IMR-90 (cell line): ENCODE results near the gene SARM1. TPM values are rescaled to one million over a fixed set of nuclear protein-coding genes. Genes with fewer than 3 reads are reported as not detected.

Experiments
- ATAC-seq: fragments of 200-7000 bp; cut with Tn5 transposase; 2 replicates; pipeline ENCODE4 v1.9.1; 2020; ENCODE audit warnings: low read depth, mild to moderate bottlenecking, moderate library complexity
- BruUV-seq: library from RNA; stranded (reverse); fragments of 400-500 nt; replicated peaks from 2 replicates; lab custom pipeline; 2021; lab: Mats Ljungman, UMichigan
- CTCF ChIA-PET: fragments of 300-600 bp; formaldehyde crosslinking; extraction: SDS; loops from one replicate; lab custom pipeline; 2021; ENCODE audit warnings: antibody characterized with exemption; lab: Yijun Ruan, JAX
- POLR2A ChIA-PET: fragments of 300-600 bp; sonication (Branson Sonifier 250); formaldehyde crosslinking; loops from one replicate; lab custom pipeline; 2022; ENCODE audit warnings: antibody characterized with exemption; ENCODE audit not compliant: unreplicated experiment; lab: Charles Lee
- DNase-seq: peaks from one replicate; pipeline ENCODE4 v3.0.0; 2013
- H2AFZ ChIP-seq: replicated peaks from 2 replicates; pipeline ENCODE3; 2013; ENCODE audit warnings: low read length, mild to moderate bottlenecking; ENCODE audit not compliant: poor library complexity
- H2AK5ac ChIP-seq: 2 replicates; pipeline ENCODE4 v1.6.1; 2013; ENCODE audit warnings: low read depth, low read length, inconsistent platforms
- H2AK9ac ChIP-seq: replicated peaks from 2 replicates; pipeline ENCODE3; 2013; ENCODE audit warnings: mild to moderate bottlenecking, low read depth, low read length, moderate library complexity; ENCODE audit not compliant: poor library complexity
- H2BK120ac ChIP-seq: 2 replicates; pipeline ENCODE4 v1.6.1; 2013; ENCODE audit warnings: low read depth, low read length, inconsistent platforms
- H2BK15ac ChIP-seq: 3 replicates; pipeline ENCODE4 v1.6.1; 2013; ENCODE audit warnings: low read depth, low read length, inconsistent platforms
- H2BK20ac ChIP-seq: 2 replicates; pipeline ENCODE4 v1.6.1; 2013; ENCODE audit warnings: low read depth, mild to moderate bottlenecking, inconsistent platforms, low read length, moderate library complexity
- H2BK5ac ChIP-seq: 2 replicates; pipeline ENCODE4 v1.6.1; 2013; ENCODE audit warnings: mild to moderate bottlenecking, low read depth, low read length, inconsistent platforms; ENCODE audit not compliant: poor library complexity, severe bottlenecking
- H3K14ac ChIP-seq: replicated peaks from 2 replicates; pipeline ENCODE4 v1.6.1; 2013; ENCODE audit warnings: low read depth, low read length, inconsistent platforms
- H3K18ac ChIP-seq: 2 replicates; pipeline ENCODE4 v1.6.1; 2013; ENCODE audit warnings: low read depth, low read length, control low read depth
- H3K23ac ChIP-seq: 2 replicates; pipeline ENCODE4 v1.6.1; 2013; ENCODE audit warnings: low read depth, low read length, inconsistent platforms
- H3K27ac ChIP-seq: 2 replicates; pipeline ENCODE4 v1.5.1; 2013; ENCODE audit warnings: mild to moderate bottlenecking, control low read depth, low read length; ENCODE audit not compliant: insufficient read depth
- H3K27me3 ChIP-seq: 2 replicates; pipeline ENCODE4 v1.6.1; 2013; ENCODE audit warnings: low read length; ENCODE audit not compliant: control insufficient read depth, insufficient read depth
- H3K36me3 ChIP-seq: 2 replicates; pipeline ENCODE4 v1.6.1; 2013; ENCODE audit warnings: low read length, mixed read lengths; ENCODE audit not compliant: control insufficient read depth, insufficient read depth
- H3K4ac ChIP-seq: 2 replicates; pipeline ENCODE4 v1.6.1; 2013; ENCODE audit warnings: low read depth, low read length, inconsistent platforms
- H3K4me1 ChIP-seq: 2 replicates; pipeline ENCODE4 v1.6.1; 2013; ENCODE audit warnings: low read length, mixed read lengths; ENCODE audit not compliant: control insufficient read depth, insufficient read depth
- H3K4me2 ChIP-seq: 2 replicates; pipeline ENCODE4 v1.6.1; 2013; ENCODE audit warnings: low read depth, mild to moderate bottlenecking, control low read depth, low read length, moderate library complexity
- H3K4me3 ChIP-seq: 2 replicates; pipeline ENCODE4 v1.5.1; 2013; ENCODE audit warnings: low read depth, mild to moderate bottlenecking, control low read depth, low read length, moderate library complexity; ENCODE audit not compliant: insufficient read depth
- H3K56ac ChIP-seq: 2 replicates; pipeline ENCODE4 v1.6.1; 2013; ENCODE audit warnings: low read length, inconsistent platforms; ENCODE audit not compliant: insufficient read depth; ENCODE audit errors: extremely low read depth
- H3K79me1 ChIP-seq, 2 experiments: 2 replicates each; pipeline ENCODE4 v1.6.1; 2013; ENCODE audit warnings: low read length in 2 of 2, inconsistent platforms in 1 of 2, low read depth in 1 of 2
- H3K9ac ChIP-seq: 2 replicates; pipeline ENCODE4 v1.6.1; 2013; ENCODE audit warnings: low read depth, low read length, control low read depth
- H3K9me1 ChIP-seq: 2 replicates; pipeline ENCODE4 v1.6.1; 2013; ENCODE audit warnings: low read length, inconsistent platforms; ENCODE audit not compliant: insufficient read depth
- H3K9me3 ChIP-seq: 2 replicates; pipeline ENCODE4 v1.6.1; 2013; ENCODE audit warnings: low read length; ENCODE audit not compliant: control insufficient read depth, insufficient read depth
- H4K20me1 ChIP-seq: 2 replicates; pipeline ENCODE4 v1.6.1; 2013; ENCODE audit warnings: low read length, inconsistent platforms; ENCODE audit not compliant: insufficient read depth
- H4K5ac ChIP-seq: 2 replicates; pipeline ENCODE4 v1.6.1; 2013; ENCODE audit warnings: mild to moderate bottlenecking, low read depth, low read length, control low read depth
- H4K8ac ChIP-seq, 2 experiments: 2 replicates each; pipeline ENCODE4 v1.6.1; 2013; ENCODE audit warnings: low read depth in 2 of 2, low read length in 2 of 2, control low read depth in 1 of 2, inconsistent platforms in 1 of 2
- H4K91ac ChIP-seq: 2 replicates; pipeline ENCODE4 v1.6.1; 2013; ENCODE audit warnings: low read depth, low read length, inconsistent platforms; ENCODE audit not compliant: insufficient read depth
- BHLHE40 ChIP-seq: fragments of 150-350 bp; IDR thresholded peaks from 2 replicates; pipeline ENCODE4 v1.6.1; 2016; ENCODE audit warnings: mild to moderate bottlenecking, low read depth, low read length
- CEBPB ChIP-seq: IDR thresholded peaks from 2 replicates; pipeline ENCODE4 v1.6.1; 2012; ENCODE audit warnings: low read depth, low read length, improper control_type of control experiment
- CHD1 ChIP-seq: IDR thresholded peaks from 2 replicates; pipeline ENCODE4 v1.6.1; 2012; ENCODE audit warnings: low read depth, low read length, improper control_type of control experiment
- ELK1 ChIP-seq: fragments of 150-350 bp; IDR thresholded peaks from 2 replicates; pipeline ENCODE4 v1.6.1; 2016; ENCODE audit warnings: low read depth, mild to moderate bottlenecking, low read length, moderate library complexity, borderline replicate concordance
- FOS ChIP-seq: fragments of 150-350 bp; IDR thresholded peaks from 2 replicates; pipeline ENCODE4 v1.6.1; 2016; ENCODE audit warnings: low read depth, low read length
- MAFK ChIP-seq: IDR thresholded peaks from 2 replicates; pipeline ENCODE4 v1.6.1; 2012; ENCODE audit warnings: low read depth, low read length, improper control_type of control experiment
- MAZ ChIP-seq: IDR thresholded peaks from 2 replicates; pipeline ENCODE4 v1.6.1; 2012; ENCODE audit warnings: low read depth, mild to moderate bottlenecking, low read length, improper control_type of control experiment, moderate library complexity, borderline replicate concordance
- MXI1 ChIP-seq: IDR thresholded peaks from 2 replicates; pipeline ENCODE4 v1.6.1; 2012; ENCODE audit warnings: low read depth, mild to moderate bottlenecking, low read length, moderate library complexity, borderline replicate concordance
- NFE2L2 ChIP-seq: fragments of 150-350 bp; IDR thresholded peaks from 2 replicates; pipeline ENCODE4 v1.6.1; 2016; ENCODE audit warnings: low read depth, mild to moderate bottlenecking, low read length
- POLR2A ChIP-seq: IDR thresholded peaks from 2 replicates; pipeline ENCODE4 v1.6.1; 2012; ENCODE audit warnings: mild to moderate bottlenecking, low read depth, low read length
- RAD21 ChIP-seq: IDR thresholded peaks from 2 replicates; pipeline ENCODE4 v1.6.1; 2012; ENCODE audit warnings: low read length, improper control_type of control experiment
- RCOR1 ChIP-seq: IDR thresholded peaks from 2 replicates; pipeline ENCODE4 v1.6.1; 2012; ENCODE audit warnings: mild to moderate bottlenecking, low read length, improper control_type of control experiment; ENCODE audit not compliant: insufficient replicate concordance
- RFX5 ChIP-seq: IDR thresholded peaks from 2 replicates; pipeline ENCODE4 v1.8.0; 2012; ENCODE audit warnings: low read depth, mild to moderate bottlenecking, low read length, moderate library complexity
- SMC3 ChIP-seq: fragments of 150-350 bp; IDR thresholded peaks from 2 replicates; pipeline ENCODE4 v1.6.1; 2016; ENCODE audit warnings: low read depth, mild to moderate bottlenecking, antibody characterized with exemption, low read length, moderate library complexity
- USF2 ChIP-seq: fragments of 150-350 bp; IDR thresholded peaks from 2 replicates; pipeline ENCODE4 v1.6.1; 2017; ENCODE audit warnings: mild to moderate bottlenecking, antibody characterized with exemption, low read length, low read depth
- WGBS, 2 experiments: methylation state at CpG; one replicate each; pipeline versions ENCODE4 v1.1.5 to v1.1.7; 2013; ENCODE audit warnings: missing lambda C conversion rate in 2 of 2; ENCODE audit not compliant: insufficient read length in 1 of 2; ENCODE audit errors: extremely low coverage in 2 of 2; 5-methylcytosine and 5-hydroxymethylcytosine counted together
- dilution Hi-C: fragments of 300-500 bp; cut with HindIII; formaldehyde crosslinking; loops from one replicate; pipeline ENCODE4 v1.14.3; 2018; ENCODE audit warnings: low sequenced_read_pairs; ENCODE audit not compliant: unreplicated experiment
- in situ Hi-C: fragments of 300-500 bp; cut with MboI; formaldehyde crosslinking; loops from 3 replicates; pipeline ENCODE4 v1.14.3; 2019; ENCODE audit warnings: low sequenced_read_pairs, inconsistent platforms, mixed read lengths
- intact Hi-C: fragments of 100-400 bp; cut with micrococcal nuclease; formaldehyde crosslinking; loops from 2 replicates; pipeline ENCODE4 v1.10.0; 2022
- polyA plus RNA-seq, 3 experiments: library from polyadenylated mRNA; depleted of rRNA; stranded (reverse); fragments of >200 nt; gene quantifications; 2 replicates each; pipeline ENCODE4 v1.2.3, GENCODE V29; 2012; ENCODE audit warnings: low replicate concordance in 1 of 3
- total RNA-seq: library from RNA; depleted of rRNA; stranded (reverse); fragments of >200 nt; gene quantifications from 2 replicates; pipeline ENCODE4 v1.2.3, GENCODE V29; 2012
- TF ChIP-seq, protein P1 (sequence below): conservative IDR thresholded peaks from 2 replicates; pipeline ENCODE4 v1.5.1; 2012; ENCODE audit warnings: mild to moderate bottlenecking, low read depth, low read length, improper control_type of control experiment

The SARM1 gene
- total and polyA plus RNA-seq, 2 of the 4 experiments (the other 2 are of a cell fraction): 3.4 to 11.4 TPM

DNA sequence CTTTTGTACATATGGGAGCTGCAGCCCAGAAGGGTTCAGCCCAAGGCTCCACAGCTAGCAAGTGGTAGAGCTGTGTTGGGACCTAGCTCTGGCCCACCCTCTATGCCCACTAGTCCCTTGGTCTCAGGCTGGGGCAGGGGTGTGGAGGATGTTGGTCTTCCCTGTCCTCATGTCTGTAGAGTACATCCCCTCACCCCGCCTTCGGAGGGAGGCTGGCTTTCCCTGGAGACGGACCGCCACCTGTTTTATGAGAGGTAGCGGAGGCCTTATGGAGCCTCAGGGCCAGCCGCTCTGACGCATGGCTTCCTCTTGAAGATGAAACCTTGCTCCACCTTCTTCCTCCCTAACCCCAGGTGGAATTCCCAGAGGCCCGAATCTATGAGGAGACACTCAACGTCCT lies 27.5 kb upstream of the SARM1 start:
- intact Hi-C loops: no loop called here
- Histone ChIP-seq H4K20me1 (peaks cover 23% of the 10 kb centered on the region), H2AK9ac (no peak overlapping the region), H3K27me3 (no peaks in the 10 kb centered on the region), H3K23ac (no peak overlapping the region), H2BK15ac (no peak overlapping the region), H2BK120ac (no peak overlapping the region), H4K5ac (no peak overlapping the region), H4K91ac (no peak overlapping the region), H3K4me2 (no peak overlapping the region), H2AK5ac (no peak overlapping the region), H2AFZ (no peak overlapping the region), H3K4me3 (no peak overlapping the region), H3K56ac (no peak overlapping the region), H3K18ac (no peak overlapping the region), H2BK20ac (no peak overlapping the region), H3K14ac (no peak overlapping the region), H3K9me1 (peaks cover 16% of the 10 kb centered on the region; the same call in 1 of the 2 replicates), H3K4ac (no peak overlapping the region), H4K8ac (no peak overlapping the region), H3K9me3 (no peaks in the 10 kb centered on the region), H3K79me1 (peaks cover 25 to 85% of the 10 kb centered on the region in 2 experiments), H3K4me1 (peaks cover 16% of the 10 kb centered on the region), H3K9ac (no peak overlapping the region), H3K36me3 (peaks cover 84% of the 10 kb centered on the region), H2BK5ac (no peak overlapping the region), H3K27ac (no peak overlapping the region)
- ChIA-PET CTCF (no interaction called here), POLR2A (no interaction called here)
- no TSS peak for BruUV-seq
- DNase-seq: no peak
- no peak for ATAC-seq
- 100% methylated on average over 2 of the region's 9 CpGs; no CpG with 5 or more reads in 1 of the 2 experiments for WGBS, 2 experiments
- TF ChIP-seq MAFK (no peak), SMC3 (no peak), BHLHE40 (no peak), RFX5 (no peak), RCOR1 (no peak), ELK1 (no peak), USF2 (no peak), RAD21 (no peak), CEBPB (no peak), CHD1 (no peak), MAZ (no peak), FOS (no peak), NFE2L2 (no peak), POLR2A (no peak), MXI1 (no peak)
- TF ChIP-seq, protein P1, sequence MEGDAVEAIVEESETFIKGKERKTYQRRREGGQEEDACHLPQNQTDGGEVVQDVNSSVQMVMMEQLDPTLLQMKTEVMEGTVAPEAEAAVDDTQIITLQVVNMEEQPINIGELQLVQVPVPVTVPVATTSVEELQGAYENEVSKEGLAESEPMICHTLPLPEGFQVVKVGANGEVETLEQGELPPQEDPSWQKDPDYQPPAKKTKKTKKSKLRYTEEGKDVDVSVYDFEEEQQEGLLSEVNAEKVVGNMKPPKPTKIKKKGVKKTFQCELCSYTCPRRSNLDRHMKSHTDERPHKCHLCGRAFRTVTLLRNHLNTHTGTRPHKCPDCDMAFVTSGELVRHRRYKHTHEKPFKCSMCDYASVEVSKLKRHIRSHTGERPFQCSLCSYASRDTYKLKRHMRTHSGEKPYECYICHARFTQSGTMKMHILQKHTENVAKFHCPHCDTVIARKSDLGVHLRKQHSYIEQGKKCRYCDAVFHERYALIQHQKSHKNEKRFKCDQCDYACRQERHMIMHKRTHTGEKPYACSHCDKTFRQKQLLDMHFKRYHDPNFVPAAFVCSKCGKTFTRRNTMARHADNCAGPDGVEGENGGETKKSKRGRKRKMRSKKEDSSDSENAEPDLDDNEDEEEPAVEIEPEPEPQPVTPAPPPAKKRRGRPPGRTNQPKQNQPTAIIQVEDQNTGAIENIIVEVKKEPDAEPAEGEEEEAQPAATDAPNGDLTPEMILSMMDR: no peak
- in situ Hi-C loops: loop anchor here (25.0 kb wide), 1 partner anchor 807 kb away; no protein-coding TSS in a partner anchor
- dilution Hi-C loops: no loop called here
